ENCODE results near the gene PLEK2. TPM values are rescaled to one million over a fixed set of nuclear protein-coding genes. Genes with fewer than 3 reads are reported as not detected.

PLEK2 gene
- total and polyA plus RNA-seq, 3 experiments from 2014 or later, result 0.58 to 1.2 (median 0.81) TPM

- no peaks in the 10 kb centered on the region for H3K4me1 ChIP-seq (ENCODE audit: insufficient read depth, low read length)
- Mint-ChIP-seq H3K9me3 (no peaks in the 10 kb centered on the region), H3K27ac (no peak overlapping the region), H3K4me1 (no peaks in the 10 kb centered on the region), H3K36me3 (peaks cover 0 to 4% (median 0%) of the 10 kb centered on the region in 3 donors), H3K27me3 (peaks cover 10 to 20% of the 10 kb centered on the region in 2 donors), H3K4me3 (no peak overlapping the region)
- ChIA-PET POLR2A (no interaction called here), CTCF (no interaction called here)
- no peak overlapping the region for H3K4me3 ChIP-seq (ENCODE audit: low read length)
- H3K27me3 ChIP-seq (ENCODE audit: insufficient read depth, low read length, poor library complexity, severe bottlenecking), result no peaks in the 10 kb centered on the region
- no peak overlapping the region for H3K27ac ChIP-seq (ENCODE audit: low read depth, low read length)
- H3K9me3 ChIP-seq (ENCODE audit: low read length), result no peaks in the 10 kb centered on the region
- no peak for DNase-seq
- H3K36me3 ChIP-seq (ENCODE audit: insufficient read depth, low read length), result no peaks in the 10 kb centered on the region
Observed at GRCh38 chr14:67449096-67449495, 37.1 kb upstream of the PLEK2 start.

GRCh38 chr14:67447033-67447381 is 35.0 kb upstream of the PLEK2 start:
- H3K27ac ChIP-seq (ENCODE audit: low read depth, low read length), result no peak overlapping the region
- H3K4me1 ChIP-seq (ENCODE audit: insufficient read depth, low read length), result no peaks in the 10 kb centered on the region
- POLR2A ChIA-PET, result no interaction called here
- DNase-seq, result no peak
- Mint-ChIP-seq H3K36me3 (peaks cover 0 to 4% (median 0%) of the 10 kb centered on the region in 3 donors), H3K27me3 (peaks cover 13 to 28% of the 10 kb centered on the region in 2 donors), H3K4me3 (no peak overlapping the region), H3K27ac (no peak overlapping the region), H3K4me1 (no peaks in the 10 kb centered on the region), H3K9me3 (no peaks in the 10 kb centered on the region)
- no peaks in the 10 kb centered on the region for H3K36me3 ChIP-seq (ENCODE audit: insufficient read depth, low read length)
- CTCF ChIA-PET, result no interaction called here
- no peaks in the 10 kb centered on the region for H3K9me3 ChIP-seq (ENCODE audit: low read length)
- no peaks in the 10 kb centered on the region for H3K27me3 ChIP-seq (ENCODE audit: insufficient read depth, low read length, poor library complexity, severe bottlenecking)
- no peak overlapping the region for H3K4me3 ChIP-seq (ENCODE audit: low read length)

GRCh38 chr14:67446371-67447032 is 34.5 kb upstream of the PLEK2 start:
- Histone ChIP-seq H3K27me3 (ENCODE audit: insufficient read depth, low read length, poor library complexity, severe bottlenecking) (no peaks in the 10 kb centered on the region), H3K4me3 (ENCODE audit: low read length) (no peak overlapping the region), H3K9me3 (ENCODE audit: low read length) (no peaks in the 10 kb centered on the region), H3K36me3 (ENCODE audit: insufficient read depth, low read length) (no peaks in the 10 kb centered on the region), H3K4me1 (ENCODE audit: insufficient read depth, low read length) (no peaks in the 10 kb centered on the region), H3K27ac (ENCODE audit: low read depth, low read length) (no peak overlapping the region)
- Mint-ChIP-seq H3K27ac (no peak overlapping the region), H3K27me3 (peaks cover 10 to 25% of the 10 kb centered on the region in 2 donors), H3K4me1 (no peaks in the 10 kb centered on the region), H3K9me3 (no peaks in the 10 kb centered on the region), H3K36me3 (peaks cover 0 to 4% (median 0%) of the 10 kb centered on the region in 3 donors), H3K4me3 (no peak overlapping the region)
- no peak for DNase-seq
- POLR2A ChIA-PET, result no interaction called here
- CTCF ChIA-PET, result interaction anchor here (2.9 kb wide), 1 partner anchor 19 kb away, joined by 13 read pairs; no protein-coding TSS in a partner anchor

- ChIA-PET POLR2A (no interaction called here), CTCF (interaction anchor here (2.9 kb wide), 1 partner anchor 17 kb away, joined by 13 read pairs; no protein-coding TSS in a partner anchor)
Observed at GRCh38 chr14:67444395-67444794, 32.4 kb upstream of the PLEK2 start.

GRCh38 chr14:67442139-67442906 is 30.4 kb upstream of the PLEK2 start:
- no peaks in the 10 kb centered on the region for H3K4me1 Mint-ChIP-seq
- H3K27me3 ChIP-seq (ENCODE audit: insufficient read depth, low read length, poor library complexity, severe bottlenecking), result no peaks in the 10 kb centered on the region
- H3K4me3 ChIP-seq (ENCODE audit: low read length), result no peak overlapping the region
- H3K9me3 Mint-ChIP-seq, result no peaks in the 10 kb centered on the region
- no peaks in the 10 kb centered on the region for H3K4me1 ChIP-seq (ENCODE audit: insufficient read depth, low read length)
- no peak overlapping the region for H3K27ac Mint-ChIP-seq
- no peak for DNase-seq
- no peak overlapping the region for H3K27ac ChIP-seq (ENCODE audit: low read depth, low read length)
- H3K36me3 Mint-ChIP-seq, result no peaks in the 10 kb centered on the region
- H3K36me3 ChIP-seq (ENCODE audit: insufficient read depth, low read length), result no peaks in the 10 kb centered on the region
- H3K27me3 Mint-ChIP-seq, result peaks cover 7 to 28% of the 10 kb centered on the region in 2 donors
- CTCF ChIA-PET, result interaction anchor here (6.8 kb wide), 1 partner anchor 14 kb away, joined by 44 read pairs; no protein-coding TSS in a partner anchor
- H3K4me3 Mint-ChIP-seq, result no peak overlapping the region
- H3K9me3 ChIP-seq (ENCODE audit: low read length), result no peaks in the 10 kb centered on the region
- POLR2A ChIA-PET, result no interaction called here

More at GRCh38 chr14:67444395-67444794, 32.4 kb upstream of the PLEK2 start:
- DNase-seq, result no peak
- no peaks in the 10 kb centered on the region for H3K36me3 ChIP-seq (ENCODE audit: insufficient read depth, low read length)
- H3K4me1 Mint-ChIP-seq, result no peaks in the 10 kb centered on the region
- H3K27ac Mint-ChIP-seq, result no peak overlapping the region
- H3K4me1 ChIP-seq (ENCODE audit: insufficient read depth, low read length), result no peaks in the 10 kb centered on the region
- H3K27me3 ChIP-seq (ENCODE audit: insufficient read depth, low read length, poor library complexity, severe bottlenecking), result no peaks in the 10 kb centered on the region
- no peak overlapping the region for H3K4me3 ChIP-seq (ENCODE audit: low read length)
- no peaks in the 10 kb centered on the region for H3K36me3 Mint-ChIP-seq
- peaks cover 7 to 19% of the 10 kb centered on the region in 2 donors for H3K27me3 Mint-ChIP-seq
- no peak overlapping the region for H3K4me3 Mint-ChIP-seq
- H3K27ac ChIP-seq (ENCODE audit: low read depth, low read length), result no peak overlapping the region
- no peaks in the 10 kb centered on the region for H3K9me3 Mint-ChIP-seq
- no peaks in the 10 kb centered on the region for H3K9me3 ChIP-seq (ENCODE audit: low read length)

GRCh38 chr14:67441672-67442071 is 29.7 kb upstream of the PLEK2 start:
- no peaks in the 10 kb centered on the region for H3K4me1 Mint-ChIP-seq
- no peak overlapping the region for H3K27ac Mint-ChIP-seq
- H3K4me3 Mint-ChIP-seq, result no peak overlapping the region
- H3K27ac ChIP-seq (ENCODE audit: low read depth, low read length), result no peak overlapping the region
- H3K36me3 ChIP-seq (ENCODE audit: insufficient read depth, low read length), result no peaks in the 10 kb centered on the region
- DNase-seq, result no peak
- H3K9me3 Mint-ChIP-seq, result no peaks in the 10 kb centered on the region
- no peaks in the 10 kb centered on the region for H3K27me3 ChIP-seq (ENCODE audit: insufficient read depth, low read length, poor library complexity, severe bottlenecking)
- peaks cover 7 to 32% of the 10 kb centered on the region in 2 donors for H3K27me3 Mint-ChIP-seq
- POLR2A ChIA-PET, result no interaction called here
- no peaks in the 10 kb centered on the region for H3K36me3 Mint-ChIP-seq
- CTCF ChIA-PET, result interaction anchor here (6.8 kb wide), 1 partner anchor 13 kb away, joined by 44 read pairs; no protein-coding TSS in a partner anchor
- no peaks in the 10 kb centered on the region for H3K4me1 ChIP-seq (ENCODE audit: insufficient read depth, low read length)
- no peaks in the 10 kb centered on the region for H3K9me3 ChIP-seq (ENCODE audit: low read length)
- no peak overlapping the region for H3K4me3 ChIP-seq (ENCODE audit: low read length)

- no peaks in the 10 kb centered on the region for H3K9me3 Mint-ChIP-seq
- no peaks in the 10 kb centered on the region for H3K27me3 ChIP-seq (ENCODE audit: insufficient read depth, low read length, poor library complexity, severe bottlenecking)
- H3K9me3 ChIP-seq (ENCODE audit: low read length), result no peaks in the 10 kb centered on the region
- ChIA-PET CTCF (interaction anchor here (6.8 kb wide), 1 partner anchor 13 kb away, joined by 44 read pairs; no protein-coding TSS in a partner anchor), POLR2A (no interaction called here)
- H3K36me3 Mint-ChIP-seq, result no peaks in the 10 kb centered on the region
- H3K4me3 Mint-ChIP-seq, result no peak overlapping the region
- H3K4me1 ChIP-seq (ENCODE audit: insufficient read depth, low read length), result no peaks in the 10 kb centered on the region
- H3K4me1 Mint-ChIP-seq, result no peaks in the 10 kb centered on the region
- H3K27ac ChIP-seq (ENCODE audit: low read depth, low read length), result no peak overlapping the region
- H3K36me3 ChIP-seq (ENCODE audit: insufficient read depth, low read length), result no peaks in the 10 kb centered on the region
- peaks cover 7 to 32% of the 10 kb centered on the region in 2 donors for H3K27me3 Mint-ChIP-seq
- H3K27ac Mint-ChIP-seq, result no peak overlapping the region
- no peak for DNase-seq
- H3K4me3 ChIP-seq (ENCODE audit: low read length), result no peak overlapping the region
Observed at GRCh38 chr14:67441256-67441655, 29.3 kb upstream of the PLEK2 start.

GRCh38 chr14:67440513-67440912 is 28.5 kb upstream of the PLEK2 start:
- Mint-ChIP-seq H3K27ac (no peak overlapping the region), H3K4me3 (no peak overlapping the region), H3K4me1 (no peaks in the 10 kb centered on the region), H3K9me3 (no peaks in the 10 kb centered on the region), H3K27me3 (peaks cover 3 to 32% of the 10 kb centered on the region in 2 donors), H3K36me3 (no peaks in the 10 kb centered on the region)
- DNase-seq, result no peak
- Histone ChIP-seq H3K4me3 (ENCODE audit: low read length) (no peak overlapping the region), H3K4me1 (ENCODE audit: insufficient read depth, low read length) (no peaks in the 10 kb centered on the region), H3K27me3 (ENCODE audit: insufficient read depth, low read length, poor library complexity, severe bottlenecking) (no peaks in the 10 kb centered on the region), H3K9me3 (ENCODE audit: low read length) (no peaks in the 10 kb centered on the region), H3K36me3 (ENCODE audit: insufficient read depth, low read length) (no peaks in the 10 kb centered on the region), H3K27ac (ENCODE audit: low read depth, low read length) (no peak overlapping the region)
- ChIA-PET POLR2A (no interaction called here), CTCF (interaction anchor here (6.8 kb wide), 1 partner anchor 12 kb away, joined by 44 read pairs; no protein-coding TSS in a partner anchor)
